ENCODE measurements around the gene PARP1. TPM values are rescaled to one million over a fixed set of nuclear protein-coding genes. Genes with fewer than 3 reads are reported as not detected.
"Not testable (repeated sequence)": the region's sequence is repeated elsewhere in the genome, so short reads cannot be mapped to it uniquely, and the experiment has no call there.

PARP1 gene
- total and polyA plus RNA-seq, 2 experiments from 2014 or later, result 46.2 to 70.4 TPM

GRCh38 chr1:226349081-226349480, 58.8 kb downstream of the PARP1 start:
- in situ Hi-C loops (cut with MboI), result no loop called here

GRCh38 chr1:226344441-226345259, 63.2 kb downstream of the PARP1 start:
- Histone ChIP-seq H3K4me1 (ENCODE audit: insufficient read depth) (no peaks in the 10 kb centered on the region), H3K79me2 (ENCODE audit: insufficient read depth) (no peaks in the 10 kb centered on the region), H3K9me3 (ENCODE audit: low read depth) (no peaks in the 10 kb centered on the region), H4K20me1 (ENCODE audit: insufficient read depth) (no peaks in the 10 kb centered on the region), H3K27me3 (replicated peaks; ENCODE audit: insufficient read depth) (no peaks in the 10 kb centered on the region), H3K9ac (no peak overlapping the region), H3K9me2 (ENCODE audit: insufficient read depth) (no peaks in the 10 kb centered on the region), H3K27ac (no peak overlapping the region), H2AFZ (no peak overlapping the region), H3K36me3 (ENCODE audit: low read depth) (no peaks in the 10 kb centered on the region), H3F3A (ENCODE audit: insufficient read depth) (no peaks in the 10 kb centered on the region), H3K4me2 (ENCODE audit: unreplicated experiment) (no peak overlapping the region), H3K4me3 (no peak overlapping the region)
- in situ Hi-C loops (cut with MboI), result no loop called here
- DNase-seq, result no peak
- 53 to 55% methylated on average over 8 of the region's 8 CpGs for WGBS, 2 experiments (ENCODE audit: low coverage in 1 of 2, low lambda C conversion rate in 2 of 2, missing lambda C conversion rate in 2 of 2)
- TF ChIP-seq EZH2phosphoT487 (IDR thresholded peaks at IDR 0.05; ENCODE audit: insufficient read depth, low read depth), result no peak
- no peak for TF ChIP-seq EZH2 (IDR thresholded peaks at IDR 0.05; ENCODE audit: insufficient read depth, poor library complexity, severe bottlenecking)

More at GRCh38 chr1:226349081-226349480, 58.8 kb downstream of the PARP1 start:
- no peak overlapping the region for H3K4me2 ChIP-seq (ENCODE audit: unreplicated experiment)
- 66 to 70% methylated on average over 11 of the region's 11 CpGs for WGBS, 2 experiments (ENCODE audit: low coverage in 1 of 2, low lambda C conversion rate in 2 of 2, missing lambda C conversion rate in 2 of 2)
- H3K36me3 ChIP-seq (ENCODE audit: low read depth), result no peaks in the 10 kb centered on the region
- no peak for DNase-seq
- H3F3A ChIP-seq (ENCODE audit: insufficient read depth), result no peaks in the 10 kb centered on the region
- H3K27me3 ChIP-seq (replicated peaks; ENCODE audit: insufficient read depth), result no peaks in the 10 kb centered on the region
- H3K9ac ChIP-seq, result no peak overlapping the region
- H3K4me3 ChIP-seq, result no peak overlapping the region
- no peak overlapping the region for H3K27ac ChIP-seq
- TF ChIP-seq EZH2phosphoT487 (IDR thresholded peaks at IDR 0.05; ENCODE audit: insufficient read depth, low read depth) (no peak), EZH2 (IDR thresholded peaks at IDR 0.05; ENCODE audit: insufficient read depth, poor library complexity, severe bottlenecking) (no peak)
- no peaks in the 10 kb centered on the region for H3K9me2 ChIP-seq (ENCODE audit: insufficient read depth)
- H3K9me3 ChIP-seq (ENCODE audit: low read depth), result no peaks in the 10 kb centered on the region
- H4K20me1 ChIP-seq (ENCODE audit: insufficient read depth), result no peaks in the 10 kb centered on the region
- no peaks in the 10 kb centered on the region for H3K79me2 ChIP-seq (ENCODE audit: insufficient read depth)
- H2AFZ ChIP-seq, result no peak overlapping the region
- no peaks in the 10 kb centered on the region for H3K4me1 ChIP-seq (ENCODE audit: insufficient read depth)

GRCh38 chr1:226342656-226343055, 65.2 kb downstream of the PARP1 start:
- Histone ChIP-seq H3K36me3 (ENCODE audit: low read depth) (no peaks in the 10 kb centered on the region), H3K4me1 (ENCODE audit: insufficient read depth) (no peaks in the 10 kb centered on the region), H2AFZ (no peak overlapping the region), H3K9me3 (ENCODE audit: low read depth) (no peaks in the 10 kb centered on the region), H3K27ac (no peak overlapping the region), H3K79me2 (ENCODE audit: insufficient read depth) (no peaks in the 10 kb centered on the region), H3F3A (ENCODE audit: insufficient read depth) (no peaks in the 10 kb centered on the region), H3K4me3 (no peak overlapping the region), H3K9me2 (ENCODE audit: insufficient read depth) (no peaks in the 10 kb centered on the region), H3K4me2 (ENCODE audit: unreplicated experiment) (no peak overlapping the region), H4K20me1 (ENCODE audit: insufficient read depth) (no peaks in the 10 kb centered on the region), H3K27me3 (replicated peaks; ENCODE audit: insufficient read depth) (no peaks in the 10 kb centered on the region), H3K9ac (no peak overlapping the region)
- DNase-seq, result no peak
- in situ Hi-C loops (cut with MboI), result no loop called here
- WGBS, 2 experiments (ENCODE audit: low coverage in 1 of 2, low lambda C conversion rate in 2 of 2, missing lambda C conversion rate in 2 of 2), result 24 to 26% methylated on average over 2 of the region's 2 CpGs
- no peak for TF ChIP-seq EZH2 (IDR thresholded peaks at IDR 0.05; ENCODE audit: insufficient read depth, poor library complexity, severe bottlenecking)
- TF ChIP-seq EZH2phosphoT487 (IDR thresholded peaks at IDR 0.05; ENCODE audit: insufficient read depth, low read depth), result no peak

- H3K27ac ChIP-seq; H3K9me2 ChIP-seq (ENCODE audit: insufficient read depth); H3F3A ChIP-seq (ENCODE audit: insufficient read depth); H3K27me3 ChIP-seq (replicated peaks; ENCODE audit: insufficient read depth); H3K79me2 ChIP-seq (ENCODE audit: insufficient read depth); H3K9ac ChIP-seq; H3K4me1 ChIP-seq (ENCODE audit: insufficient read depth); H3K4me3 ChIP-seq; in situ Hi-C loops (cut with MboI); H4K20me1 ChIP-seq (ENCODE audit: insufficient read depth); H2AFZ ChIP-seq; DNase-seq; H3K4me2 ChIP-seq (ENCODE audit: unreplicated experiment); H3K9me3 ChIP-seq (ENCODE audit: low read depth); H3K36me3 ChIP-seq (ENCODE audit: low read depth): not testable (repeated sequence)
- 44 to 64% methylated on average over 3 of the region's 3 CpGs for whole genome bisulfite sequencing, 2 experiments (ENCODE audit: low coverage in 1 of 2, low lambda C conversion rate in 2 of 2, missing lambda C conversion rate in 2 of 2)
These were observed 67.8 kb downstream of the PARP1 start for GRCh38 chr1:226340111-226340510.
